ENCODE results near the gene SBF2. TPM values are rescaled to one million over a fixed set of nuclear protein-coding genes. Genes with fewer than 3 reads are reported as not detected.

The SBF2 gene
- total RNA-seq, 1 donor: 61.2 TPM

DNA sequence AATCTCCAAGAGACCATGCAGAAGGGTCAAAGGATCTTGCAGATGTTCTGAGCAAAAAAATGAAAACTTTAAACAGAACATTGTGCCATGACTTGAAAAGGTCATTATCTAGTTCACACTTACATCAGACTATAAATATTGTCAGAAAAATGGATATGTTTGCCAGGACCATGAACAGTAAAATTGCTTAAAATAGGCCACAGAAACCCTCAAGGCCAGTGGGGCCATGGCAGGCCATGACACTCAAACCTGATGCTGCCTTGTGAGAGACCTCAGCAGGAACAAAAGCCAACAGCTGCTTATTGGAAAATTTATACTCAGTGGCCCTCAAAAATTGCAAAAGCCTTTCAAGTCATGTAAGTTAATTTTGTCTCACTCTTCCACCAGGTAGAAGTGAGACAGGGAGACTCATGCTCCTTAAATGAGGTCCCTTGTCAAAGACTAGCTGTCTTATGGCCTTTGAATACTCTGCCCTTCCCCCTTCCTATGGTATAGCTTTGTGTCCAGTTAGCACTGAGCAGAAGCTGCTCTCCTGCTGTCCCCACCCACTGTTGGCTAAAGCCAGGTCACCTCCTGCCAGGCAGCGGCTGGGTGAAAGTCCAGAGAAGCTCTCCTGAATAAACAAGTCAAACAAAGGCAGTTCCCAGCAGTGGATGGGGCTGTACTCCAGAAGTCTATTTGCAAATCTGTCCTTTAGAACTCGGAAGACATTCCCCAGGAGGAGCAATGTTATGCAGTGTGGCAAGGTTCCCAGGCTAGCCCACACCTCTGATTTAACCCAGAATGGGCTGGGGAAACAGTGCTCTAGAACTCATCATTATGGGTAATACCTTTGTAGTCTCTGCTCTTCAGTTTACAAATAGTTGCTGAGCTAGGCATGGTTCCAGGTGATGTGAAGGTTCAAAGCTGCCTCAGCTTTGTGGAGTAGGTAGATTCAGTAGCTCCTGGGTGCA lies 32.3 kb upstream of the SBF2 start:
- DNase-seq (ENCODE audit: insufficient read length, low spot score, missing footprints): no peak
- Histone ChIP-seq H3K27ac (ENCODE audit: low read depth, low read length) (peak overlapping the region; percentile 92), H2AFZ (ENCODE audit: low read length) (no peak overlapping the region)

DNA sequence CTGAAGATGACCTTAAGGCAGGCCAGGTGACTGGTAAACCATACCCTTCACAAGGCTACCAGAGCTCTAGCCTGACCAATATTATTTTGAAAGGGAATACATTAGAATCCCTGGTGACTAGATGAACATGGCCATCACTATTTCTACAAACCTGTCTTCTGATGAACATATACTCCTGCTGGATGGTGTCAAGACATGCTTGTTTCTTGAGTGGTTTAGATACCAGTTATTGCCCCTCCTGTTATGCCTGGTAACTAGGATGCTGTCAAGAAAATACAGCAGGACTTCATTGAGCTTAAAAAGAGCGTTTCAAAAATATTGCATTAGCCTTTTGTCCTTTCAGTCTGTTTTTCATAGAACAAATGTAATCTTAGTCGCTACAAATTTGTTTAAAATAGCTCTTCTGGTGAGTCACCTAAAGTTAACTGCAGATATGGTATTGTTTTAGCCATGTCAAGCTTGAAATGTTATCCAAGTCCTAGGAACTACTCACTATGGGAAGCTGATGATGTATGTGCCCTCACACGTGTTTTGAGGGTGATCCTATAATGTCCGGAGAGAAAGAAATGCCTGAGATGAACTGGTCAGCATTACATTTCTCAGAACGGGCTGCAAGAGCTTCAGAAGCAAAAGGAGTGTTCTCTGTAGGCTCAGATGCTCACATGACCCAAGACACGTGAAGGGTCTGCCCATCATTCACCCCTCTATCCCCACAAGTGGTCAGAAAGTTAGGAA lies 31.4 kb upstream of the SBF2 start:
- peak overlapping the region; percentile 42 for H3K4me2 ChIP-seq (ENCODE audit: insufficient read depth, low read length)
- H3K4me3 ChIP-seq (ENCODE audit: insufficient read depth, low read length): no peak overlapping the region
- no peak for DNase-seq (ENCODE audit: insufficient read length, low spot score, missing footprints)
- H3K79me2 ChIP-seq (ENCODE audit: insufficient read depth, low read length): no peaks in the 10 kb centered on the region
- H3K9me3 ChIP-seq (ENCODE audit: low read depth, low read length): no peaks in the 10 kb centered on the region
- no peaks in the 10 kb centered on the region for H3K36me3 ChIP-seq (ENCODE audit: insufficient read depth, low read length)
- H3K4me1 ChIP-seq (ENCODE audit: insufficient read depth, low read length): peaks cover 77% of the 10 kb centered on the region
- TF ChIP-seq, protein P1, sequence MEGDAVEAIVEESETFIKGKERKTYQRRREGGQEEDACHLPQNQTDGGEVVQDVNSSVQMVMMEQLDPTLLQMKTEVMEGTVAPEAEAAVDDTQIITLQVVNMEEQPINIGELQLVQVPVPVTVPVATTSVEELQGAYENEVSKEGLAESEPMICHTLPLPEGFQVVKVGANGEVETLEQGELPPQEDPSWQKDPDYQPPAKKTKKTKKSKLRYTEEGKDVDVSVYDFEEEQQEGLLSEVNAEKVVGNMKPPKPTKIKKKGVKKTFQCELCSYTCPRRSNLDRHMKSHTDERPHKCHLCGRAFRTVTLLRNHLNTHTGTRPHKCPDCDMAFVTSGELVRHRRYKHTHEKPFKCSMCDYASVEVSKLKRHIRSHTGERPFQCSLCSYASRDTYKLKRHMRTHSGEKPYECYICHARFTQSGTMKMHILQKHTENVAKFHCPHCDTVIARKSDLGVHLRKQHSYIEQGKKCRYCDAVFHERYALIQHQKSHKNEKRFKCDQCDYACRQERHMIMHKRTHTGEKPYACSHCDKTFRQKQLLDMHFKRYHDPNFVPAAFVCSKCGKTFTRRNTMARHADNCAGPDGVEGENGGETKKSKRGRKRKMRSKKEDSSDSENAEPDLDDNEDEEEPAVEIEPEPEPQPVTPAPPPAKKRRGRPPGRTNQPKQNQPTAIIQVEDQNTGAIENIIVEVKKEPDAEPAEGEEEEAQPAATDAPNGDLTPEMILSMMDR (IDR thresholded peaks at IDR 0.05; ENCODE audit: extremely low read depth, low read depth, low read length): no peak
- no peaks in the 10 kb centered on the region for H4K20me1 ChIP-seq (ENCODE audit: insufficient read depth, low read length)
- no peak overlapping the region for H2AFZ ChIP-seq (ENCODE audit: low read length)
- peak overlapping the region; percentile 92 for H3K27ac ChIP-seq (ENCODE audit: low read depth, low read length)
- H3K27me3 ChIP-seq (ENCODE audit: insufficient read depth, low read length): no peaks in the 10 kb centered on the region

More for the DNA sequence above, 32.3 kb upstream of the SBF2 start:
- Histone ChIP-seq H4K20me1 (ENCODE audit: insufficient read depth, low read length) (no peaks in the 10 kb centered on the region), H3K9me3 (ENCODE audit: low read depth, low read length) (no peaks in the 10 kb centered on the region), H3K4me1 (ENCODE audit: insufficient read depth, low read length) (peaks cover 85% of the 10 kb centered on the region), H3K4me2 (ENCODE audit: insufficient read depth, low read length) (peak overlapping the region; percentile 42), H3K79me2 (ENCODE audit: insufficient read depth, low read length) (no peaks in the 10 kb centered on the region), H3K36me3 (ENCODE audit: insufficient read depth, low read length) (no peaks in the 10 kb centered on the region), H3K27me3 (ENCODE audit: insufficient read depth, low read length) (no peaks in the 10 kb centered on the region), H3K4me3 (ENCODE audit: insufficient read depth, low read length) (no peak overlapping the region)
- TF ChIP-seq, protein P1 (IDR thresholded peaks at IDR 0.05; ENCODE audit: extremely low read depth, low read depth, low read length): no peak

DNA sequence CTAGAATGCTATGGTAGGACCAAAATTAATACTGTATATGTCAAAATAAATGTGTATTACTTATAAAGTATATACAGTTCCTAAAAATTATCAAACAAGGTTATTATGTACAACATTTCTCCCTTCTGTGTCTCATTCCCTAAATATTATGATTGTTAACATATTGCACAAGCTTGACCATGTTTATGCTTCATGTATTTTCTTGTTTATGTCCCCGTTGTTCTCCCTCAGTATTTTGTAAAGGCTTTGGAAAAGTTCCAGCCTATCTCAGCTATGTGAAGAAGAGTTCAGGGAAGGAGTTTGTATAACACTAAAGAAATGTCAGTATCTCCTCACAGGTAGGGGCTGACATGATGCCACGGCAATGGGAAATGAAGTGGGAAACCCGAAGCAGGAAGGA lies 30.5 kb upstream of the SBF2 start:
- H4K20me1 ChIP-seq (ENCODE audit: insufficient read depth, low read length): no peaks in the 10 kb centered on the region
- H3K4me2 ChIP-seq (ENCODE audit: insufficient read depth, low read length): no peak overlapping the region
- DNase-seq (ENCODE audit: insufficient read length, low spot score, missing footprints): no peak
- no peaks in the 10 kb centered on the region for H3K36me3 ChIP-seq (ENCODE audit: insufficient read depth, low read length)
- H2AFZ ChIP-seq (ENCODE audit: low read length): no peak overlapping the region
- no peaks in the 10 kb centered on the region for H3K9me3 ChIP-seq (ENCODE audit: low read depth, low read length)
- TF ChIP-seq, protein P1 (IDR thresholded peaks at IDR 0.05; ENCODE audit: extremely low read depth, low read depth, low read length): no peak
- H3K27ac ChIP-seq (ENCODE audit: low read depth, low read length): peak overlapping the region; percentile 92
- H3K27me3 ChIP-seq (ENCODE audit: insufficient read depth, low read length): no peaks in the 10 kb centered on the region
- H3K4me3 ChIP-seq (ENCODE audit: insufficient read depth, low read length): no peak overlapping the region
- no peaks in the 10 kb centered on the region for H3K79me2 ChIP-seq (ENCODE audit: insufficient read depth, low read length)
- peaks cover 69% of the 10 kb centered on the region for H3K4me1 ChIP-seq (ENCODE audit: insufficient read depth, low read length)

DNA sequence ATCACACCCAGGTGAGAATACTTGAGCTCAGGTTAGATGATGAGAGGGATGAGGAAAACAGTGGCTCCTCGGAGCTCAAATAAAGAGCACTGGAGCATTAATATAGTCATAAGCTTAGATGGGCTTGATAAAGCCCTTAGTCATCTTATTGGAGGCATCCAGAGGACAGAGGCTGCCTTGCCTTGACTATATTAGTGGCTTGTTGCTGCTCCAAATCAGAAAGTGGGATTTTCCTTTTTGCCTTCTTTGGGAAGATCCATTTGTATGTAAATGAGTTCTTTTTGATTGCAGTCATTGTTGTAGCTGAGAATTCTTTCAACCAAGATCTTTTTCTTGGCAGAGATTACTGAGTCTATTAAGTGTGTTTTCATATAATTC lies 29.8 kb upstream of the SBF2 start:
- no peaks in the 10 kb centered on the region for H4K20me1 ChIP-seq (ENCODE audit: insufficient read depth, low read length)
- H3K27ac ChIP-seq (ENCODE audit: low read depth, low read length): peak overlapping the region; percentile 92
- no peak for DNase-seq (ENCODE audit: insufficient read length, low spot score, missing footprints)
- TF ChIP-seq, protein P1 (IDR thresholded peaks at IDR 0.05; ENCODE audit: extremely low read depth, low read depth, low read length): no peak
- no peaks in the 10 kb centered on the region for H3K79me2 ChIP-seq (ENCODE audit: insufficient read depth, low read length)
- no peaks in the 10 kb centered on the region for H3K9me3 ChIP-seq (ENCODE audit: low read depth, low read length)
- no peak overlapping the region for H3K4me3 ChIP-seq (ENCODE audit: insufficient read depth, low read length)
- H3K4me1 ChIP-seq (ENCODE audit: insufficient read depth, low read length): peaks cover 63% of the 10 kb centered on the region
- H3K27me3 ChIP-seq (ENCODE audit: insufficient read depth, low read length): no peaks in the 10 kb centered on the region
- no peaks in the 10 kb centered on the region for H3K36me3 ChIP-seq (ENCODE audit: insufficient read depth, low read length)
- no peak overlapping the region for H2AFZ ChIP-seq (ENCODE audit: low read length)
- peak overlapping the region; percentile 28 for H3K4me2 ChIP-seq (ENCODE audit: insufficient read depth, low read length)

All from osteoblast (primary cell).